ENCODE measurements around the gene MPZL2. TPM values are rescaled to one million over a fixed set of nuclear protein-coding genes. Genes with fewer than 3 reads are reported as not detected.

Gene MPZL2
- total RNA-seq, 2 donors from 2014 or later, result 0.50 to 0.99 TPM

GRCh38 chr11:118207079-118207478, 57.0 kb downstream of the MPZL2 start:
- Mint-ChIP-seq H3K27me3 (no peaks in the 10 kb centered on the region), H3K4me1 (peaks cover 42% of the 10 kb centered on the region), H3K36me3 (ENCODE audit: low read depth) (peaks cover 14% of the 10 kb centered on the region), H3K4me3 (peak overlapping the region; percentile 75), H3K27ac (no peak overlapping the region)
- DNase-seq (no peak), ATAC-seq (no peak)
- H3K9me3 ChIP-seq (ENCODE audit: control insufficient read depth, low read length, poor library complexity, severe bottlenecking), result no peaks in the 10 kb centered on the region

DNA sequence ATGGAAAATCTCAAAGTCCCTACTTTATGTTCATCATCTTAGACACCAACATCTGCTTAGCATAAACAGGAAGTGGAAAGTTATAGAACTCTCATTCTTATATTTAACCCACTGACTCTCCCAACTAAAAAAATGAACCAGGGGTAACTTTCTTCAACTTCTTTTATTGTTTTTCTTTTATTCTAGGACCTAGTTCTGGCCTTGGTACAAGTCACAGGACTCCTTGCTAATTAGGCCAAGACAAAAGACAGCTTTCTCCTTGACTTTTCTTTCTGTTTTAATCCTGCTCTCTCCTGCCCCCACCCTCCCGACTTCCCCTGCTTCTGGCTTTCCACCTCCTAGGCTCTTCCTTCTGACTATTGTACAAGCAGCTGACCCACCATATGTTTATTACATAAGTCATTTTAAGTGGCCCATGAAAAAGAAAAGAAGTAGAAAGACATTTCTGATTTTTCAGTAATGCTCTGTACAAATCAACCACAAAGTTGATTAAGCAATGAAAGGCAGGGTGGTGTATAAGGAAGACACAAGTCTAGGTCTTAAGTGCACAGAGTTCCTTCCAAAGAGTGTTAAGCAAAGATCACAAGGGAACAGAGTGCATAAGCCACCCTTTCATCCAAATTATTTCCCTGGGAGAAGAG, 57.6 kb downstream of the MPZL2 start:
- DNase-seq (no peak), ATAC-seq (no peak)
- Mint-ChIP-seq H3K36me3 (ENCODE audit: low read depth) (peaks cover 10% of the 10 kb centered on the region), H3K4me1 (peaks cover 37% of the 10 kb centered on the region), H3K27me3 (no peaks in the 10 kb centered on the region), H3K27ac (no peak overlapping the region), H3K4me3 (peak overlapping the region; percentile 75)
- no peaks in the 10 kb centered on the region for H3K9me3 ChIP-seq (ENCODE audit: control insufficient read depth, low read length, poor library complexity, severe bottlenecking)

DNA sequence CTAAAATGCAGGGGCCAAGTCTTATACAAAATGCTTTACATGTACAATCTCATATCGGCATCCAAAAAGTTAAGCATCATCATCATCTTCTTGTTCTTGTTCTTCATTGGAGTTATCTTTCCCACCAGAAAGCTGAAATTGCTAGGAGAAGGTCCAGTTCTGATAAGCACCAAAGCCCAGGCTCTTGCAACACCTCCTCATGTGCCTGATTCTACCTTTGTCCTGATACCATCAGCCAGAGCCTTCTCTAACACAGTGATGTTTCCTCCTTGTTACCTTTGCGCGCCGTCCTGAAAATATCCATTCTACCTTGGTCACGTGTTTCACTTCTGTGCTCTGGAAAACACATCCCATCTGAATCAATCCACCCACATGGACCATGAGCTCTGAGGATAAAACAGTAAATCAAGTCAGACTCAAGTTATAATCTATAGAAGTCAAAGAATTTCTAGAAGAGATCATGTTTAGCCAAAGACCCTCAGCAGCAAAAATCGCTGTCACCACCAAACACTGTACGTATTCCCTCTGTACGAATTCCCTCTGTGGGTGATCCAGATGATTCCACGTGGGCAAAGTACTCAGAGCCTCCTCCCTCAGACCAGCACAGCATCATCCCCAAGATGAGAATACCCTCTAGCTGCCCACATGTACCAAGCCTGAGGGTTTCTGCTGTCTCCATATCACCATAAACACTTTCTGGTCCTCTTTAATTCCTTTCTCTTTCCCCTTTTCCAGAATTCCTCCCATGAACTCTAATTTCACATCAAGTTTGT, 58.3 kb downstream of the MPZL2 start:
- Mint-ChIP-seq H3K36me3 (ENCODE audit: low read depth) (peaks cover 10% of the 10 kb centered on the region), H3K4me1 (peaks cover 35% of the 10 kb centered on the region), H3K4me3 (no peak overlapping the region), H3K27me3 (no peaks in the 10 kb centered on the region), H3K27ac (no peak overlapping the region)
- H3K9me3 ChIP-seq (ENCODE audit: control insufficient read depth, low read length, poor library complexity, severe bottlenecking), result no peaks in the 10 kb centered on the region
- DNase-seq (no peak), ATAC-seq (no peak)

Other genes starting within 250 kb of the MPZL2 start
- gene TMPRSS4, start 187.2 kb downstream of the MPZL2 start, total RNA-seq, result not detected
- gene SMIM35, start 177.3 kb downstream of the MPZL2 start, total RNA-seq, result under 1 TPM; 0.13 to 0.30 TPM
- gene SCN4B, start 111.5 kb downstream of the MPZL2 start, total RNA-seq, result not detected
- not detected for gene SCN2B, start 87.7 kb downstream of the MPZL2 start, total RNA-seq
- 10 to 100 TPM; 79.9 to 84.0 TPM for gene JAML, start 39.3 kb downstream of the MPZL2 start, total RNA-seq
- 10 to 100 TPM; 24.5 to 26.4 TPM for gene MPZL3, start 11.9 kb downstream of the MPZL2 start, total RNA-seq
- gene CD3E, start 40.4 kb upstream of the MPZL2 start, total RNA-seq, result 100 to 1,000 TPM; 511 to 544 TPM
- 100 to 1,000 TPM; 313 to 354 TPM for gene CD3D, start 78.4 kb upstream of the MPZL2 start, total RNA-seq
- 100 to 1,000 TPM; 156 to 170 TPM for gene CD3G, start 80.0 kb upstream of the MPZL2 start, total RNA-seq
- 10 to 100 TPM; 39.4 to 43.5 TPM for gene UBE4A, start 95.3 kb upstream of the MPZL2 start, total RNA-seq
- 100 to 1,000 TPM; 183 to 184 TPM for gene ATP5MG, start 137.3 kb upstream of the MPZL2 start, total RNA-seq
- gene KMT2A, start 172.2 kb upstream of the MPZL2 start, total RNA-seq, result 100 to 1,000 TPM; 156 to 178 TPM